ENCODE results near the gene CD1B.

- TF ChIP-seq, protein P1, sequence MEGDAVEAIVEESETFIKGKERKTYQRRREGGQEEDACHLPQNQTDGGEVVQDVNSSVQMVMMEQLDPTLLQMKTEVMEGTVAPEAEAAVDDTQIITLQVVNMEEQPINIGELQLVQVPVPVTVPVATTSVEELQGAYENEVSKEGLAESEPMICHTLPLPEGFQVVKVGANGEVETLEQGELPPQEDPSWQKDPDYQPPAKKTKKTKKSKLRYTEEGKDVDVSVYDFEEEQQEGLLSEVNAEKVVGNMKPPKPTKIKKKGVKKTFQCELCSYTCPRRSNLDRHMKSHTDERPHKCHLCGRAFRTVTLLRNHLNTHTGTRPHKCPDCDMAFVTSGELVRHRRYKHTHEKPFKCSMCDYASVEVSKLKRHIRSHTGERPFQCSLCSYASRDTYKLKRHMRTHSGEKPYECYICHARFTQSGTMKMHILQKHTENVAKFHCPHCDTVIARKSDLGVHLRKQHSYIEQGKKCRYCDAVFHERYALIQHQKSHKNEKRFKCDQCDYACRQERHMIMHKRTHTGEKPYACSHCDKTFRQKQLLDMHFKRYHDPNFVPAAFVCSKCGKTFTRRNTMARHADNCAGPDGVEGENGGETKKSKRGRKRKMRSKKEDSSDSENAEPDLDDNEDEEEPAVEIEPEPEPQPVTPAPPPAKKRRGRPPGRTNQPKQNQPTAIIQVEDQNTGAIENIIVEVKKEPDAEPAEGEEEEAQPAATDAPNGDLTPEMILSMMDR (IDR thresholded peaks at IDR 0.05; ENCODE audit: poor library complexity, severe bottlenecking): no peak
- TF ChIP-seq RAD21 (conservative IDR thresholded peaks at IDR 0.05) (no peak), EP300 (conservative IDR thresholded peaks at IDR 0.05; ENCODE audit: poor library complexity, severe bottlenecking) (no peak), POLR2AphosphoS5 (IDR thresholded peaks at IDR 0.05) (no peak), SMC3 (conservative IDR thresholded peaks at IDR 0.05; ENCODE audit: poor library complexity) (no peak), TAF1 (IDR thresholded peaks at IDR 0.05; ENCODE audit: low read depth) (no peak)
- TF ChIP-seq, protein P2, sequence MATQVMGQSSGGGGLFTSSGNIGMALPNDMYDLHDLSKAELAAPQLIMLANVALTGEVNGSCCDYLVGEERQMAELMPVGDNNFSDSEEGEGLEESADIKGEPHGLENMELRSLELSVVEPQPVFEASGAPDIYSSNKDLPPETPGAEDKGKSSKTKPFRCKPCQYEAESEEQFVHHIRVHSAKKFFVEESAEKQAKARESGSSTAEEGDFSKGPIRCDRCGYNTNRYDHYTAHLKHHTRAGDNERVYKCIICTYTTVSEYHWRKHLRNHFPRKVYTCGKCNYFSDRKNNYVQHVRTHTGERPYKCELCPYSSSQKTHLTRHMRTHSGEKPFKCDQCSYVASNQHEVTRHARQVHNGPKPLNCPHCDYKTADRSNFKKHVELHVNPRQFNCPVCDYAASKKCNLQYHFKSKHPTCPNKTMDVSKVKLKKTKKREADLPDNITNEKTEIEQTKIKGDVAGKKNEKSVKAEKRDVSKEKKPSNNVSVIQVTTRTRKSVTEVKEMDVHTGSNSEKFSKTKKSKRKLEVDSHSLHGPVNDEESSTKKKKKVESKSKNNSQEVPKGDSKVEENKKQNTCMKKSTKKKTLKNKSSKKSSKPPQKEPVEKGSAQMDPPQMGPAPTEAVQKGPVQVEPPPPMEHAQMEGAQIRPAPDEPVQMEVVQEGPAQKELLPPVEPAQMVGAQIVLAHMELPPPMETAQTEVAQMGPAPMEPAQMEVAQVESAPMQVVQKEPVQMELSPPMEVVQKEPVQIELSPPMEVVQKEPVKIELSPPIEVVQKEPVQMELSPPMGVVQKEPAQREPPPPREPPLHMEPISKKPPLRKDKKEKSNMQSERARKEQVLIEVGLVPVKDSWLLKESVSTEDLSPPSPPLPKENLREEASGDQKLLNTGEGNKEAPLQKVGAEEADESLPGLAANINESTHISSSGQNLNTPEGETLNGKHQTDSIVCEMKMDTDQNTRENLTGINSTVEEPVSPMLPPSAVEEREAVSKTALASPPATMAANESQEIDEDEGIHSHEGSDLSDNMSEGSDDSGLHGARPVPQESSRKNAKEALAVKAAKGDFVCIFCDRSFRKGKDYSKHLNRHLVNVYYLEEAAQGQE (IDR thresholded peaks at IDR 0.05; ENCODE audit: borderline replicate concordance): no peak
Measured at GRCh38 chr1:158355773-158356285, 24.5 kb upstream of the CD1B start.
